Hippocampal formation (tissue), 2 donors: ENCODE data around the gene RLN2.

Source experiments
- DNase-seq, 2 donors: peaks; one replicate each; lab custom pipeline; 2025; lab: John Stamatoyannopoulos, UW

RLN2 gene

GRCh38 chr9:5269249-5269715 lies 35.2 kb downstream of the RLN2 start:
- DNase-seq, result no peak

- no peak for DNase-seq
These were observed 38.6 kb downstream of the RLN2 start for GRCh38 chr9:5265939-5266338.

- DNase-seq, result no peak
These were observed 40.3 kb downstream of the RLN2 start for GRCh38 chr9:5264219-5264595.

- DNase-seq, result no peak
These were observed 40.9 kb downstream of the RLN2 start for GRCh38 chr9:5263351-5264218.
